HG02885 (cell line): ENCODE data around the gene VAC14.
"Not testable (repeated sequence)": the region's sequence is repeated elsewhere in the genome, so short reads cannot be mapped to it uniquely, and the experiment has no call there.

Source experiments
- ATAC-seq: cut with Tn5 transposase; IDR thresholded peaks from one replicate; pipeline ENCODE4 v1.9.1; 2021; ENCODE audit warnings: mild to moderate bottlenecking; ENCODE audit not compliant: unreplicated experiment, poor library complexity

The VAC14 gene

DNA sequence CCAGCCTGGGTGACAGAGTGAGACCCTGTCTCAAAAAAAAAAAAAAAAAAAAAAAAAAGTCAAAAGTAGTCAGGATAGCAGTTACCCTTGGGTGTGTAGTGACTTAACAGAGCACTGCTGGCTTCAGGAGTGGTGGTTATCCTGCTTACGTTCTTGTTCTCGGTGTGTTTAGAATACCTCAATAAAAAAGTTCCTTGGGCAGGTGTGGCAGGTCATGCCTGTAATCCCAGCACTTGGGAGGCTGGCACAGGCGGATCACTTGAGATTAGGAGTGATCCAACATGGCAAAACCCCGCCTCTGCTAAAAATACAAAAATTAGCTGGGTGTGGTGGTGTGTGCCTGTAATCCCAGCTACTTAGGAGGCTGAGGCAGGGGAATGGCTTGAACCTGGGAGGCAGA lies 130.0 kb downstream of the VAC14 start:
- not testable (repeated sequence) for ATAC-seq

GRCh38 chr16:70670175-70670574 lies 130.8 kb downstream of the VAC14 start:
- ATAC-seq, result no peak

GRCh38 chr16:70665806-70666735 lies 134.9 kb downstream of the VAC14 start:
- ATAC-seq, result no peak

- ATAC-seq, result no peak
Measured at GRCh38 chr16:70665113-70665694, 135.8 kb downstream of the VAC14 start.

GRCh38 chr16:70664325-70665112 lies 136.4 kb downstream of the VAC14 start:
- no peak for ATAC-seq

DNA sequence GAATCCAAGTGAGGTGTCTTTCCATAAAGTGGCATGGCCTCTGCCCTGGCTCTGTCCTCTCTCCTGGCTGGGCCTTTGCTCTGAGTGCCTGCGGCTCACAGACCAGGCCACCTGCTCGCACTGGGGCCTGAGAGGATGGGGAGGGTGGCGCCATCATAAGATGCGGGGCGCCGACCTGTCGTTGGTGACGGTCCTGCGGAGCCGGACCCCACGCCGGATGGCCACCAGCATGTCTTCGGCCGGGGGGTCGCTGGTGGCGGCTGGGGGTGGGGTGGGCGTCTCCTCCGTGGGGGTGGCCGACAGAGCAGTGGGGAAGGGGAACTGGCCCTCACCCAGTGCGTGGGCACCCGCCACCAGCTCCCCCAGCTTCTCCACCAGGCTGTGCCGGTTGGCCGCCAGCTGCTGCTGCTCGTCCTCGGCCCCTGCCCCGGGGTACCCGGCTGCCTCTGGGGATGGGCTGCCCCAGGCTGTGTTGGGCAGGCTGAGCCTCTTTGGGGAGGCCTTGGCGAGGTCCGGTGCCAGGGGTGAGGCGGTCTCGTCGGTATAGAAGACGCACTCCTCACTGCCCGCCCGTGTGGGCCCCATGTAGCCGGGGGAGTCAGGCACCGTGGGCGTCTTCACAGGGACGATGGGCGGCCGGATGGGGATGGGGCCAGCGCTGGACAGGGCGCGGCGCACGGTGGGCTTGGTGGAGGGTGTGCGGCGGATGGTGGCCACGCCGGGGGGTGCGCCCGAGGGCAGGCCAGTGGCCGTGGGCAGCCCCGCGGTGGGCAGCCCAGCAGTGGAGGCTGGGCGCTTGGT lies 137.2 kb downstream of the VAC14 start:
- no peak for ATAC-seq

DNA sequence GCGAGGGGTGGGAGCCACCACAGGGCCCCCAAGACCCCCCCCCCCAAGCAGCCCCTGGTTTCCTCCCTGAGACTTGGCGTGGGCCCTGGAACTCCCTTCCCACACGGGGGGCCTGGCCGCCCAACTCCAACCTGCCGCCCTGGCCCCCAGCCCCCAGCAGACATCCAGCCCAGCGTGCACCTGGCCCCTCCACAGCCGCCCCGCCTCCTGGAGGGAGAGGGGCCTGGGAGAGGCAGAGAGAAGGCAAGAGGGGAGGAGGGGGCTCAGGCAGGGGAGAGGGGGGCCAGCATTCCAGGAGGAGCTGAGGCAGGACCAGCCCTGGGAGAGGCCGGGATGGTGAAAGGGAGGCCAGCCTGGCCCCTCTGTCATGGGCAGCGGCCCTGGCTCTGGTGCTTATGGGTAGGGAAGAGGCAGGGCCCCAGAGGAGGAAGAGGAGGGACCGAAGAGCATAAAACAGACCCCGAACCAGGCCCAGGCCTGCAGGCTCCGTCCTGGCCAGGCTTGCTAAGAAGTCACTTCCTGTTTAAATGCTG lies 137.9 kb downstream of the VAC14 start:
- no peak for ATAC-seq

- no peak for ATAC-seq
Measured at GRCh38 chr16:70661918-70662641, 138.9 kb downstream of the VAC14 start.

DNA sequence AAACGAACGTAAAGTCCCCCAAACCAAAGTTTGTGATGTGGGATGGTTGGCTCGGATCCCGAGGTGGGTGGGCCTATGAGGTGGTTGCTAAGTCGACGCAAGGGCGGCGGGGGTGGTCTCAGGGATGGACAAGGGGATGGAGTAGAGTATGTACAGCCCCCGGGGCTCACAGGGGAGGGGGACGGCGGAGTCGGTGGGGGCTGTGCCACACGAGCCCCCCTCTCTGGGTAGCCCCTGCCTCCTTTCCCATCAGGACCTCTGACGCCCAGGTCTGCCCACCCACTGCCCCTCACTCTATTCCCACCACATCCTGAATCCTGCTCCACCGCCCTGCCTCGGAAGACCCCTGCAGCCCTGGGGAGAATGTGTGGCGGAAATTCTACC lies 139.4 kb downstream of the VAC14 start:
- ATAC-seq, result no peak

DNA sequence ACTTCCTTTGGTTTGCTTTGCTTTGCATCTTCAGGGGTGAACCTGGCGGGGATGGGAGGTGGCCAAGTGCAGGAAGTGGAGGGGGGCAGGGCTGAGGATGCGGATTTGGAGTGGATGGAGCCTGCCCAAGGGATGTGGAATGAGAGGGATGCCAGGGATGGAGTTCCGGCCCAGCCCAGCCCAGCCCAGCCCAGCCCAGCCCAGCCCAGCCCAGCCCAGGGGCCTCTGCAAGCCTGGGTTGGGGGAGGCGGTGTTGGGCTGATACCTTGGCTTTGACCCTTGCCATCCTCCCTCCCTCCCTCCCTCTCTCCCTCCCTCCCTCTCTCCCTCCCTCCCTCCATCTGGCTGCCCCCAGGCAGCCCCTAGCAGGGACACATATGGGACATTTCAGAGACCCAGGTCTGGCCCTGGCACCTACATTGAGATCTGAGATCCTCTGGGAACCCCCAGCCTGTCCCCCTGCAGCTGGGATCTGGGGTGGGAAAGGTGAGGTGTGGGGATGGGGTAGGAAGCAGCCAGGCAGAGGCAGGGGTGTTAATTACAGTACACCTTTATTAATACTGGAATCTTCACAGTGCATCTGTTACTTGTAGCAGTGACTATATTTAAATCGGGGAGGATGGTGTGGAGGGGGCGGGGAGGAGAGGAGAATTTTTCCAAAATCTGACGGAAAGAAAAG lies 140.1 kb downstream of the VAC14 start:
- ATAC-seq, result no peak

DNA sequence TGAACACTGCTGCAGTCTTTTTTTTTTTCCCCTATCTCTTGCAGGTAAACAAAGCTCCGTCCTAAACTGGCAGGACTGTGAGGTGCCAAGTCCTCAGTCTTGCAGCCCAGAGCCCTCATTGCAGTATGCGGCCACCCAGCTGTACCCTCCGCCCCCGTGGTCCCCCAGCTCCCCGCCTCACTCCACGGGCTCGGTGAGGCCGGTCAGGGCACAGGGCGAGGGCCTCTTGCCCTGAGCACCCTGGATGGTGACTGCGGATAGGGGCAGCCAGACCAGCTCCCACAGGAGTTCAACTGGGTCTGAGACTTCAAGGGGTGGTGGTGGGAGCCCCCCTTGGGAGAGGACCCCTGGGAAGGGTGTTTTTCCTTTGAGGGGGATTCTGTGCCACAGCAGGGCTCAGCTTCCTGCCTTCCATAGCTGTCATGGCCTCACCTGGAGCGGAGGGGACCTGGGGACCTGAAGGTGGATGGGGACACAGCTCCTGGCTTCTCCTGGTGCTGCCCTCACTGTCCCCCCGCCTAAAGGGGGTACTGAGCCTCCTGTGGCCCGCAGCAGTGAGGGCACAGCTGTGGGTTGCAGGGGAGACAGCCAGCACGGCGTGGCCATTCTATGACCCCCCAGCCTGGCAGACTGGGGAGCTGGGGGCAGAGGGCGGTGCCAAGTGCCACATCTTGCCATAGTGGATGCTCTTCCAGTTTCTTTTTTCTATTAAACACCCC lies 140.8 kb downstream of the VAC14 start:
- no peak for ATAC-seq

GRCh38 chr16:70659546-70659945 lies 141.4 kb downstream of the VAC14 start:
- no peak for ATAC-seq

DNA sequence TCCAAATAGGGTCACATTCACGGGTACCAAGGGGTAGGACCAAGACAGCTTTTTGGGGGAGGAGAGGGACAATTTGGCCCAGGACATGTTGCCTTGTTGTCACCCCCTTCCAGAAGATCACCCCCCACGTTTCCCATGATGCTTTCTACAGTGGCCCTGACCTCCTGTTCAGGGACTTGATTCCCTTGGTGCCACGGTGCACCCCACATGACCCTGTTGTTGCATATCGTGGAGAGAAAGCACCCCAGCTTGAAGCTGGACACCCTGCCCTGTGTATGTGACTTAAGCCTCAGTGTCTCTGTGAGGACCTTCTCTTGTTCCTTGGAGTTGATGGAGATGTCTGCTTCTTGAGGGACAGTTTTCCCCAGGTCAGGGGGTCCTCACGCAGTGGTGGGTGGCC lies 142.0 kb downstream of the VAC14 start:
- no peak for ATAC-seq

DNA sequence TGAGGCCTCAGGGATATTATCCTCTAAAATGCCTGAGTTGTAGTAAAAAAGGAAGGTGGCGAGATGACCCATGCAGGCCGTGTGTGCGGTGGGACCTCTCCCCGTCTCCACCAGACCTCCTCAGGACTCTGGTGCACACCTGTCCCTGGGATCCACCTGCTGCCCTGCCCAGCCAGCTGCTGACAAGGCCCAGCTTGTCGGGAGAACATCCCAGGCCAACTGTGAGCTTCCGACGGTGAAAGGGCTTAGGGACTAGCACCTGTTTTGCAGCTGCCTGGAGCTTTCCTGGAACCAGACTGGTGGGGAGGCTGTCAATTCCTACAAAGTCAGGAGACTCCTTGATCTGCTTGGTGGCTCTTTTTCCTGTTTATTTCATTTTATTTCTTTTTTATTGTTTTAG lies 143.0 kb downstream of the VAC14 start:
- ATAC-seq, result no peak

DNA sequence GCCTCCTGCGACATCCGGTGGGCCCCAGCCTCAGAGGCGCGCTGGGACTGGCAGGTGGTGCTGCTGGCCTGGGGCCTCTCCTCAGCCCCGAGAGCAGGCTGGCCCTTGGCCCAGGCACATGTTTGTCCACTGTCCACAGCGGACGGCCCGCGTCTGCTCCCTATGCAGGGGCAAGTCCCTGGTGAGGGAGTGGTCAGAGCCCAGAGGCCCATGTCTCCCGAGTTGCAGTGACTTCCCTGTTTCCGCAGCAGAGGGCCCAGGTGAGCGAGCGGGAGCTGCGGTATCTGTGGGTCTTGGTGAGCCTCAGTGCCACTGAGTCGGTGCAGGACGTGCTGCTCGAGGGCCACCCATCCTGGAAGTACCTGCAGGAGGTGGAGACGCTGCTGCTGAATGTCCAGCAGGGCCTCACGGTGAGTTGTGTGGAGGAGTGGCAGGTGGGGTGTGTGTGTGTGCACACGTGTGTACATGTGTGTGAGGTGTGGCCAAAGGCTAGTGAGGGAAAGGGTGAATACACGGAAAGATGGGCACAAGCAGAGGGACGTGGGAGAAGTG lies 144.2 kb downstream of the VAC14 start:
- no peak for ATAC-seq

DNA sequence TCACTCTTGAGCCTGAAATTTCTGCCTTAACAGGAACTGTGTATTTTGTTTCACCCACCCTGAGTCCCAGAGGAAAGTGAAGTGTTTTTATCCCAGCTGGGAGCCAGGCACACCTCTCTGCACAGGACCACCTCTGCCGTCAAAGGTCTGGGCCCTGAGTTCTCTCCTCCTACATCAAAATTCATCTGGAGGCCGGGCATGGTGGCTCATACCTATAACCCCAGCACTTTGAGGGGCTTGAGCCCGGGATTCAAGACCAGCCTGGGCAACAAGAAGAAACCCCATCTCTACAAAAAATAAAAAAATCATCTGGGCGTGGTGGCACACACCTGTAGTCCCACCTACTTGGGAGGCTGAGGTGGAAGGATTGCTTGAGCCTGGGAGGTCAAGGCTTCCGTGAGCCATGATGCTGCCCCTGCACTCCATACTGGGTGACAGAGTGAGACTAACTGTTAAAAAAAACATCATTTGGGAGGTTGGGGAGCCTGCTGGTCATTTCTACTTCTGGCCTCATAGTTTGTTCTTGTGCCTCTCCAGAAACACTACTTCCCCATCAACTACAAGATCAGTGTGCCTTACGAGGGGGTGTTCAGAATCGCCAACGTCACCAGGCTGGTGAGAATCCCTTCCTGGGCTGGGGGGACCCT lies 144.8 kb downstream of the VAC14 start:
- no peak for ATAC-seq
